IgD-negative memory B cell (primary cell): Measurements from ENCODE around the gene ATOH7. TPM values are rescaled to one million over a fixed set of nuclear protein-coding genes. Genes with fewer than 3 reads are reported as not detected.
A peak's percentile ranks its signal among the peaks of the same experiment; 100 is the strongest.
"Not testable (repeated sequence)": the region's sequence is repeated elsewhere in the genome, so short reads cannot be mapped to it uniquely, and the experiment has no call there.

Experiments used
- H3K27ac Mint-ChIP-seq, 3 donors: one replicate each; pipeline ENCODE4 v1.8.0; 2020 to 2022; ENCODE audit warnings: mild to moderate bottlenecking in 3 of 3, mixed read lengths in 3 of 3, moderate library complexity in 1 of 3
- H3K27me3 Mint-ChIP-seq: one replicate; pipeline ENCODE4 v1.8.0; 2021; ENCODE audit warnings: mixed read lengths
- H3K36me3 Mint-ChIP-seq: one replicate; pipeline ENCODE4 v1.8.0; 2020; ENCODE audit warnings: mild to moderate bottlenecking, mixed read lengths
- H3K4me1 Mint-ChIP-seq, 3 donors: one replicate each; pipeline ENCODE4 v1.8.0; 2020 to 2022; ENCODE audit warnings: mixed read lengths in 3 of 3, mild to moderate bottlenecking in 1 of 3
- H3K4me3 Mint-ChIP-seq, 4 donors: one replicate each; pipeline ENCODE4 v1.8.0; 2020 to 2022; ENCODE audit warnings: mild to moderate bottlenecking in 4 of 4, mixed read lengths in 4 of 4, moderate library complexity in 3 of 4
- H3K9me3 Mint-ChIP-seq, 3 donors: one replicate each; pipeline ENCODE4 v1.8.0; 2020 to 2021; ENCODE audit warnings: mixed read lengths in 3 of 3, mild to moderate bottlenecking in 1 of 3
- polyA plus RNA-seq: library from polyadenylated mRNA; unstranded; fragments of 300-500 nt; fragmentation: Illumina TruSeq; gene quantifications from one replicate; pipeline ENCODE4 v1.2.3, GENCODE V29; 2021

Gene ATOH7
- polyA plus RNA-seq, 1 donor from 2014 or later, result not detected

- Mint-ChIP-seq H3K27ac (peak overlapping the region in 1 of 3 donors; percentile 9), H3K4me1 (peaks cover 4 to 6% (median 5%) of the 10 kb centered on the region in 3 donors), H3K9me3 (no peaks in the 10 kb centered on the region)
Measured at GRCh38 chr10:68249297-68249696, 17.4 kb upstream of the ATOH7 start.

GRCh38 chr10:68247931-68248330, 16.0 kb upstream of the ATOH7 start:
- H3K27me3 Mint-ChIP-seq, result peaks cover 3% of the 10 kb centered on the region
- no peak overlapping the region for H3K4me3 Mint-ChIP-seq
- peaks cover 4 to 6% (median 5%) of the 10 kb centered on the region in 3 donors for H3K4me1 Mint-ChIP-seq
- no peaks in the 10 kb centered on the region for H3K36me3 Mint-ChIP-seq
- no peaks in the 10 kb centered on the region for H3K9me3 Mint-ChIP-seq
- no peak overlapping the region for H3K27ac Mint-ChIP-seq

More at GRCh38 chr10:68249297-68249696, 17.4 kb upstream of the ATOH7 start:
- H3K27me3 Mint-ChIP-seq, result peaks cover 3% of the 10 kb centered on the region
- H3K36me3 Mint-ChIP-seq, result no peaks in the 10 kb centered on the region
- no peak overlapping the region for H3K4me3 Mint-ChIP-seq

- H3K9me3 Mint-ChIP-seq, H3K27ac Mint-ChIP-seq, H3K4me1 Mint-ChIP-seq, H3K27me3 Mint-ChIP-seq, H3K4me3 Mint-ChIP-seq, H3K36me3 Mint-ChIP-seq: not testable (repeated sequence)
Measured at GRCh38 chr10:68246397-68246796, 14.5 kb upstream of the ATOH7 start.

GRCh38 chr10:68242051-68242450, 10.1 kb upstream of the ATOH7 start:
- H3K36me3 Mint-ChIP-seq, result no peaks in the 10 kb centered on the region
- no peak overlapping the region for H3K27ac Mint-ChIP-seq

GRCh38 chr10:68239596-68240150, 7.8 kb upstream of the ATOH7 start:
- Mint-ChIP-seq H3K9me3 (no peaks in the 10 kb centered on the region), H3K4me3 (no peak overlapping the region), H3K27ac (no peak overlapping the region), H3K36me3 (no peaks in the 10 kb centered on the region), H3K27me3 (peaks cover 1% of the 10 kb centered on the region), H3K4me1 (peaks cover 0 to 4% (median 1%) of the 10 kb centered on the region in 3 donors)

More at GRCh38 chr10:68242051-68242450, 10.1 kb upstream of the ATOH7 start:
- H3K27me3 Mint-ChIP-seq, result peaks cover 1% of the 10 kb centered on the region
- peaks cover 0 to 4% (median 1%) of the 10 kb centered on the region in 3 donors for H3K4me1 Mint-ChIP-seq
- no peaks in the 10 kb centered on the region for H3K9me3 Mint-ChIP-seq
- no peak overlapping the region for H3K4me3 Mint-ChIP-seq

GRCh38 chr10:68239069-68239468, 7.2 kb upstream of the ATOH7 start:
- no peak overlapping the region for H3K27ac Mint-ChIP-seq
- peaks cover 1% of the 10 kb centered on the region for H3K27me3 Mint-ChIP-seq
- no peaks in the 10 kb centered on the region for H3K9me3 Mint-ChIP-seq
- H3K36me3 Mint-ChIP-seq, result no peaks in the 10 kb centered on the region
- peaks cover 0 to 4% (median 1%) of the 10 kb centered on the region in 3 donors for H3K4me1 Mint-ChIP-seq
- no peak overlapping the region for H3K4me3 Mint-ChIP-seq

GRCh38 chr10:68238371-68238770, 6.5 kb upstream of the ATOH7 start:
- Mint-ChIP-seq H3K4me3 (no peak overlapping the region), H3K36me3 (no peaks in the 10 kb centered on the region), H3K27ac (no peak overlapping the region)

GRCh38 chr10:68237173-68237572, 5.3 kb upstream of the ATOH7 start:
- no peaks in the 10 kb centered on the region for H3K9me3 Mint-ChIP-seq

More at GRCh38 chr10:68238371-68238770, 6.5 kb upstream of the ATOH7 start:
- Mint-ChIP-seq H3K9me3 (no peaks in the 10 kb centered on the region), H3K27me3 (peaks cover 1% of the 10 kb centered on the region), H3K4me1 (peaks cover 0 to 4% (median 1%) of the 10 kb centered on the region in 3 donors)

GRCh38 chr10:68235581-68235980, 3.7 kb upstream of the ATOH7 start:
- H3K9me3 Mint-ChIP-seq, result no peaks in the 10 kb centered on the region
- H3K36me3 Mint-ChIP-seq, result no peaks in the 10 kb centered on the region
- H3K27ac Mint-ChIP-seq, result no peak overlapping the region
- H3K4me3 Mint-ChIP-seq, result no peak overlapping the region
- peaks cover 0 to 14% (median 4%) of the 10 kb centered on the region in 3 donors for H3K4me1 Mint-ChIP-seq
- peaks cover 15% of the 10 kb centered on the region for H3K27me3 Mint-ChIP-seq

More at GRCh38 chr10:68237173-68237572, 5.3 kb upstream of the ATOH7 start:
- H3K27ac Mint-ChIP-seq, result no peak overlapping the region
- no peaks in the 10 kb centered on the region for H3K36me3 Mint-ChIP-seq
- H3K4me1 Mint-ChIP-seq, result peaks cover 0 to 5% (median 1%) of the 10 kb centered on the region in 3 donors
- H3K4me3 Mint-ChIP-seq, result no peak overlapping the region
- peaks cover 7% of the 10 kb centered on the region for H3K27me3 Mint-ChIP-seq

- H3K27me3 Mint-ChIP-seq, result peaks cover 15% of the 10 kb centered on the region
- no peaks in the 10 kb centered on the region for H3K36me3 Mint-ChIP-seq
- no peak overlapping the region for H3K4me3 Mint-ChIP-seq
- no peaks in the 10 kb centered on the region for H3K9me3 Mint-ChIP-seq
- H3K4me1 Mint-ChIP-seq, result peaks cover 0 to 15% (median 4%) of the 10 kb centered on the region in 3 donors
- H3K27ac Mint-ChIP-seq, result no peak overlapping the region
Measured at GRCh38 chr10:68235111-68235510, 3.2 kb upstream of the ATOH7 start.

- Mint-ChIP-seq H3K27ac (no peak overlapping the region), H3K27me3 (peaks cover 19% of the 10 kb centered on the region), H3K4me3 (peak overlapping the region in 2 of 4 donors; percentile 29 to 40), H3K4me1 (peaks cover 0 to 13% (median 3%) of the 10 kb centered on the region in 3 donors), H3K9me3 (no peaks in the 10 kb centered on the region), H3K36me3 (no peaks in the 10 kb centered on the region)
Measured at GRCh38 chr10:68233046-68233445, 1.1 kb upstream of the ATOH7 start.

GRCh38 chr10:68231106-68231816, 652 bp downstream of the ATOH7 start:
- H3K27me3 Mint-ChIP-seq, result peaks cover 27% of the 10 kb centered on the region
- H3K27ac Mint-ChIP-seq, result peak overlapping the region in 1 of 3 donors; percentile 35
- peaks cover 0 to 11% (median 3%) of the 10 kb centered on the region in 3 donors for H3K4me1 Mint-ChIP-seq
- H3K4me3 Mint-ChIP-seq, result peak overlapping the region; percentile 66 to 88 (median 80)
- H3K9me3 Mint-ChIP-seq, result no peaks in the 10 kb centered on the region
- H3K36me3 Mint-ChIP-seq, result no peaks in the 10 kb centered on the region

- Mint-ChIP-seq H3K4me3 (peak overlapping the region in 2 of 4 donors; percentile 66 to 70), H3K4me1 (peaks cover 0 to 11% (median 3%) of the 10 kb centered on the region in 3 donors), H3K27ac (no peak overlapping the region), H3K9me3 (no peaks in the 10 kb centered on the region), H3K36me3 (no peaks in the 10 kb centered on the region), H3K27me3 (peaks cover 27% of the 10 kb centered on the region)
Measured at GRCh38 chr10:68230268-68230667, 1.6 kb downstream of the ATOH7 start.

GRCh38 chr10:68224810-68225209, 7.1 kb downstream of the ATOH7 start:
- Mint-ChIP-seq H3K4me1 (no peaks in the 10 kb centered on the region), H3K27me3 (peaks cover 12% of the 10 kb centered on the region), H3K9me3 (no peaks in the 10 kb centered on the region), H3K36me3 (peaks cover 2% of the 10 kb centered on the region), H3K27ac (no peak overlapping the region), H3K4me3 (no peak overlapping the region)

GRCh38 chr10:68223535-68224165, 8.3 kb downstream of the ATOH7 start:
- Mint-ChIP-seq H3K27me3 (peaks cover 8% of the 10 kb centered on the region), H3K36me3 (peaks cover 2% of the 10 kb centered on the region), H3K4me3 (no peak overlapping the region), H3K4me1 (peaks cover 0 to 2% (median 0%) of the 10 kb centered on the region in 3 donors), H3K27ac (no peak overlapping the region), H3K9me3 (no peaks in the 10 kb centered on the region)
